HG02938 (cell line): ENCODE measurements around the gene MILR1.
"Not testable (repeated sequence)": the region's sequence is repeated elsewhere in the genome, so short reads cannot be mapped to it uniquely, and the experiment has no call there.

Experiments
- ATAC-seq: cut with Tn5 transposase; IDR thresholded peaks from one replicate; pipeline ENCODE4 v1.9.1; 2021; ENCODE audit warnings: mild to moderate bottlenecking, moderate library complexity; ENCODE audit not compliant: unreplicated experiment

Gene MILR1

GRCh38 chr17:64426596-64426995, 22.3 kb upstream of the MILR1 start:
- no peak for ATAC-seq

- no peak for ATAC-seq
Measured at GRCh38 chr17:64428406-64428805, 20.5 kb upstream of the MILR1 start.

GRCh38 chr17:64430036-64430435, 18.9 kb upstream of the MILR1 start:
- not testable (repeated sequence) for ATAC-seq

- ATAC-seq: no peak
Measured at GRCh38 chr17:64431534-64431933, 17.4 kb upstream of the MILR1 start.

- ATAC-seq: no peak
Measured at GRCh38 chr17:64437944-64438525, 10.9 kb upstream of the MILR1 start.

- ATAC-seq: not testable (repeated sequence)
Measured at GRCh38 chr17:64439521-64439920, 9.4 kb upstream of the MILR1 start.

- no peak for ATAC-seq
Measured at GRCh38 chr17:64439956-64440355, 9.0 kb upstream of the MILR1 start.

- ATAC-seq: no peak
Measured at GRCh38 chr17:64441772-64442540, 7.0 kb upstream of the MILR1 start.

- no peak for ATAC-seq
Measured at GRCh38 chr17:64442541-64442971, 6.4 kb upstream of the MILR1 start.

GRCh38 chr17:64443086-64443760, 5.7 kb upstream of the MILR1 start:
- ATAC-seq: no peak

- ATAC-seq: no peak
Measured at GRCh38 chr17:64447526-64447925, 1.4 kb upstream of the MILR1 start.

GRCh38 chr17:64449545-64449944, 630 bp downstream of the MILR1 start:
- ATAC-seq: no peak

- no peak for ATAC-seq
Measured at GRCh38 chr17:64455993-64456885, 7.3 kb downstream of the MILR1 start.

- ATAC-seq: no peak
Measured at GRCh38 chr17:64457156-64457555, 8.2 kb downstream of the MILR1 start.

GRCh38 chr17:64458756-64459155, 9.8 kb downstream of the MILR1 start:
- no peak for ATAC-seq

- no peak for ATAC-seq
Measured at GRCh38 chr17:64459284-64459747, 10.4 kb downstream of the MILR1 start.

- ATAC-seq: not testable (repeated sequence)
Measured at GRCh38 chr17:64459818-64460217, 10.9 kb downstream of the MILR1 start.

GRCh38 chr17:64460955-64461354, 12.0 kb downstream of the MILR1 start:
- no peak for ATAC-seq

- no peak for ATAC-seq
Measured at GRCh38 chr17:64461788-64462187, 12.9 kb downstream of the MILR1 start.

- ATAC-seq: no peak
Measured at GRCh38 chr17:64466019-64466735, 17.3 kb downstream of the MILR1 start.
